H1 (cell line): ENCODE measurements around the gene ASTN2. TPM values are rescaled to one million over a fixed set of nuclear protein-coding genes. Genes with fewer than 3 reads are reported as not detected.

Experiments
- CBX5 ChIP-seq: fragments of 300-800, 300-1000 bp; sonication (generic); IDR thresholded peaks from 2 replicates; pipeline ENCODE4 v1.7.1; 2016; ENCODE audit warnings: antibody characterized with exemption, low read length, low read depth
- JUN ChIP-seq: IDR thresholded peaks from 2 replicates; pipeline ENCODE4 v1.6.1; 2011; ENCODE audit warnings: low read depth, mild to moderate bottlenecking, improper control_type of control experiment, low read length
- NRF1 ChIP-seq: IDR thresholded peaks from 2 replicates; pipeline ENCODE4 v1.6.1; 2011; ENCODE audit warnings: mild to moderate bottlenecking, low read depth, low read length, improper control_type of control experiment
- POU5F1 ChIP-seq: IDR thresholded peaks from 2 replicates; pipeline ENCODE4 v1.6.1; 2011; ENCODE audit warnings: low read depth, mild to moderate bottlenecking, low read length, moderate library complexity
- polyA plus RNA-seq, 7 experiments: library from polyadenylated mRNA; depleted of rRNA in 3 of 7; stranded (reverse) in 5 of 7; unstranded in 2 of 7; fragments of >200 nt in 5 of 7; fragments of 200-250 nt in 2 of 7; gene quantifications; 1 replicate in 5 of 7; 2 replicates in 1 of 7; 4 replicates in 1 of 7; pipeline versions ENCODE4 v1.2.1 to v1.2.3, GENCODE V29; 2011 to 2013; ENCODE audit warnings: missing spikeins in 2 of 7, mixed read lengths in 2 of 7
- total RNA-seq: library from RNA; stranded (reverse); fragmentation: NEBNext Ultra II Directional; extraction: Animal tissue kit (Norgen Biotek cat#: 25700); gene quantifications from 2 replicates; pipeline ENCODE4 v1.2.1, GENCODE V29; 2021

ASTN2 gene
- total and polyA plus RNA-seq, 2 of the 8 experiments (the other 6 are each of a cell fraction or from before 2014, with no cell fraction given), result 8.2 to 13.7 TPM

- TF ChIP-seq CBX5, result no peak
- no peak for TF ChIP-seq NRF1
- no peak for TF ChIP-seq JUN
- no peak for TF ChIP-seq POU5F1
- TF ChIP-seq, all 59 proteins: peak for 0
These were observed 752.1 kb downstream of the ASTN2 start (continued) for GRCh38 chr9:116662646-116663310.
